HG03439 (cell line): Measurements from ENCODE around the gene PRDX6.
A peak's percentile ranks its signal among the peaks of the same experiment; 100 is the strongest.
"Not testable (repeated sequence)": the region's sequence is repeated elsewhere in the genome, so short reads cannot be mapped to it uniquely, and the experiment has no call there.

Source experiments
- ATAC-seq: cut with Tn5 transposase; IDR thresholded peaks from one replicate; pipeline ENCODE4 v1.9.1; 2021; ENCODE audit warnings: mild to moderate bottlenecking, moderate library complexity; ENCODE audit not compliant: unreplicated experiment

The PRDX6 gene

DNA sequence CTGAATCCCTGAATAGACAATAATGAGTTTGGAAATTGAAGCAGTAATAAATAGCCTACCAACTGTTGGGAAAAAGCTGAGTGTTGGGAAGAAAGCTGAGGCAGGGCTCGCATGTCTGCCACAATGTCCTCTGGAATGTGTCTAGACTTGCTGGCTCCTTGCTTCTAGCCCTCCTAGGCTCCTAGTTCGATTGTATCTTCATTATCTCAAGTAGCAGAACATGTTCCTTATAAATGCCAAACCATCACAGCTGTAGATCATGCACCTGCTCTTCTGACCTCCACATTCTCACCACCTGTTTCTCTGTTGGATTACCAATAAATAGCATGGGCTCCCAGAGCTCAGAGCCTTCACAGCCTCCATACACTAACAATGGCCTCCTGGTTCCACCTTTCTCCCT is 12.9 kb upstream of the PRDX6 start:
- not testable (repeated sequence) for ATAC-seq

DNA sequence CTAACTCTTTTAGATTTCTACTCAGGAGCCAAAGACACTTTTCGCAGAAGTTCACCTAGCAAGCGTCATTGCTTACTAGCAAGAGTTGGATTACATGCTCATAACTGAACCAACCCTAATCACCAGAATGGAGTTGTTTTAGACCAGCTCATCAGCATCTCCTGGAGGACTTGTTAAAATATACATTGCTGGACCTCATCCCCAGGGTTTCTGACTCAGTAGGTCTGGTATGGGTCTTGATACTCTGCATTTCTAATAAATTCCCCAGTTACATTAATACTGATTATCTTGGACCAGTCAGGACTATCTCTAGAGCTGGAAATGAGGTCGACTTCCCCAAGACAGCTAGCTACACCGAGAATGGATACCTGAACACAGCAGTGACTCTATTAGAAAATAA is 9.7 kb upstream of the PRDX6 start:
- ATAC-seq: no peak

DNA sequence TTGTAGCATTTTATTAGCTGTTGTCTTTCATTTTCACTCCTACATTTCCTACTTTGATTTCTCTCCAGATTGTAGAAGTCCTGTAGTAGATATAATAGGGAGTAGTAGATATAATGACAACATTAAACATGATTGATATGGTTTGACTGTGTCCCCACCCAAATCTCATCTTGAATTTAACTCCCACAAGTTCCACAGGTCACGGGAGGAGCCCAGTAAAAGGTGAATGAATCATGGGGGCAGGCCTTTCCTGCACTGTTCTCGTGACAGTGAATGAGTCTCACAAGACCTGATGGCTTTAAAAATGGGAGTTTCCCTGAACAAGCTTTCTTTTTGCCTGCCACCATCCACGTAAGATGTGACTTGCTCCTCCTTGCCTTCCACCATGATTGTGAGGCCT is 7.5 kb upstream of the PRDX6 start:
- no peak for ATAC-seq

DNA sequence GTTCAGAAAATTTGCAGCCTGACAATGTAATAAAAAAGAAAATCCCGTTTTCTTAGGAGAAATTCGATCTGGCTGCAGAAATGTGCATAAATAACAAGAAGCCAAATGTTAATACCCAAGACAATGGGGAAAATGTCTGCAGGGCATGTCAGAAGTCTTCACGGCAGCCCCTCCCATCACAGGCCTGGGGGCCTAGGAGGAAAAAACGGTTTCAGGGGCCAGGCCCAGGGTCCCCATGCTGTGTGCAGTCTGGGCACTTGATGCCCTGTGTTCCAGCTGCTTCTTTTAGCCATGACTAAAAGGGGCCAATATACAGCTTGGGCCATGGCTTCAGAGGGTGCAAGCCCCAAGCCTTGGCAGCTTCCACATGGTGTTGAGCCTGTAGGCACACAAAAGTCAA is 6.5 kb upstream of the PRDX6 start:
- ATAC-seq: no peak

DNA sequence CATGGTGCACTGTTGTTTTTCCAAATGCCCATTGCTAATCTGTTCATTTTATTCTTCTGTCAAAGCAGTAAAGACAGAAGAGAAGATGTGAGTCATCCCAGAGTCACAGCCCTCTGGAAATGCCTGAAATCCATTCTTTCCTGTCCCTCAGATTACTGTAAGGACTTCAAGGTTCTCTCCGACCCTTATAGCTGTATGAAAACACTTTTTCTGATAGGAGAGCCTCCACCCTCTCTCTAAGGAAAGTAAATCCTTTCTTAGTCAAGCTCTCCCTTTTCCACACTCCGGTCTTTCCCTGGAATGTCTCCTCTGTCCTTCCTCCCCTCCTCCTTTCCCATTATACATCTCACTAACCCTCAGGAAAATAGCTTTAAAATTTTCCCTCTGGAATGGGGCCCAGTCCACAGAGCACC is 3.5 kb upstream of the PRDX6 start:
- no peak for ATAC-seq

DNA sequence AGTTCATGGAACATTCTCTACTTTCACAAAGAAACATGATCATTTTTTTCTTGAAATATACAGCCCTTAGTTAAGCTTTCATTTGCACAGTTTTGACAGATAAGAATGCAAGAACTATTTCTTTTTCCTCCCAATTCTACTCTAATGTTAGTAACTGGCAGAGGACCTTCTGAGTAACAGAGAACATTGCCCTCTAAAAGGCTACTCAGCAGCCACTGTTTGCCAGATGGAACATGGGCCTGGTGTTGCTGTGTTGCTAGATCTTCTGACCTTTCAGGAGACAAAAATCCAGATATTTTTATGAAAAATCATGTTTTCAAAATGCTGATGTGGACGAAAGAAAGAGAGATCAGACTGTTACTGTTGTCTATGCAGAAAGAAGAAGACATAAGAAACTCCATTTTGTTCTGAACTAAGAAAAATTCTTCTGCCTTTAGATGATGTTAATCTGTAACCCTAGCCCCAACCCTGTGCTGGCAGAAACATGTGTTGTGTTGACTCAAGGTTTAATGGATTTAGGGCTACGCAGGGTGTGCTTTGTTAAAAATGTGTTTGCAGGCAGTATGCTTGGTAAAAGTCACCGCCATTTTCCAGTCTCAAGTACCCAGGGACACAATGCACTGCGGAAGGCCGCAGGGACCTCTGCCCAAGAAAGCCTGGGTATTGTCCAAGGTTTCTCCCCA is 2.9 kb upstream of the PRDX6 start:
- no peak for ATAC-seq

DNA sequence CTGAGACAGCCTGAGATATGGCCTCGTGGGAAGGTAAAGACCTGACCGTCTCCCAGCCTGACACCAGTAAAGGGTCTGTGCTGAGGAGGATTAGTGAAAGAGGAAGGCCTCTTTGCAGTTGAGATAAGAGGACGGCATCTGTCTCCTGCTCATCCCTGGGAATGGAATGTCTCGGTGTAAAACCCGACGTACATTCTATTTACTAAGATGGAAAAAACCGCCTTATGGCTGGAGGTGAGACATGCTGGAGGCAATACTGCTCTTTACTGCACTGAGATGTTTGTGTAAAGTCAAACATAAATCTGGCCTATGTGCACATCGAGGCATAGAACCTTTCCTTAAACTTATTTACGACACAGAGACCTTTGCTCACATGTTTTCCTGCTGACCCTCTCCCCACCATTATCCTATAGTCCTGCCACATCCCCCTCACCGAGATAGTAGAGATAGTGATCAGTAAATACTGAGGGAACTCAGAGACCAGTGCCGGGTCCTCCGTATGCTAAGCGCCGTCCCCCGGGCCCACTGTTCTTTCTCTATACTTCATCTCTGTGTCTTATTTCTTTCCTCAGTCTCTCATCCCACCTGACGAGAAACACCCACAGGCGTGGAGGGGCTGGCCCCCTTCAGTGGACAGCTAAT is 2.2 kb upstream of the PRDX6 start:
- ATAC-seq: not testable (repeated sequence)

DNA sequence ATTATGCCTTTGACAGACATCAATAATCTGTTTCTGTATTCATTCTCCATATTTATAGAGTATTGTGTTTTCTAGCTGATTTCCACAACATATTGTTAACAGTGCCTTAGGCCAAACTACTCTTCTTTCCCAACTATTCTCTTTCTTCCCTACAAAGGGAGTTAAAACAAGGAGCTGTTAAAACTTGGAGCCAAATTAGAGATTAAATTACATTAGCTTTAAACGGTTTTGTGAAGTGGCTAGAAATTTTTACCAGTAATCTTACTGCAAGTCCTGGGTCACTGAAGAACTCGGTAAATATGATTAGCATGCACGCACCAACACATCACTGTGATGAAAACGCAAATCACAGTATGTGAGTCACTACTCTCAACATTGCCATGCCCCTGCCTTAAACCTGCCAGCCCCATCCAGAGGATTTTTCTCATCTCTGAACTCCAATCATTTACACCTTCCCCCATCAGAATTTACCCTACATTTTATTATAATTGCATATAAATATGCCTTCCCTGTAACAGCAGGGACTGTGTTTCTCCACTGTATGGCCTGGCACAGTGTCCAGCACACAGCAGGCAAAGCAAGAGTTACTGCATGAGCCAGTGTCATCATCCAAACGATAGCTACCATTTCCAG is 1.5 kb upstream of the PRDX6 start:
- no peak for ATAC-seq

DNA sequence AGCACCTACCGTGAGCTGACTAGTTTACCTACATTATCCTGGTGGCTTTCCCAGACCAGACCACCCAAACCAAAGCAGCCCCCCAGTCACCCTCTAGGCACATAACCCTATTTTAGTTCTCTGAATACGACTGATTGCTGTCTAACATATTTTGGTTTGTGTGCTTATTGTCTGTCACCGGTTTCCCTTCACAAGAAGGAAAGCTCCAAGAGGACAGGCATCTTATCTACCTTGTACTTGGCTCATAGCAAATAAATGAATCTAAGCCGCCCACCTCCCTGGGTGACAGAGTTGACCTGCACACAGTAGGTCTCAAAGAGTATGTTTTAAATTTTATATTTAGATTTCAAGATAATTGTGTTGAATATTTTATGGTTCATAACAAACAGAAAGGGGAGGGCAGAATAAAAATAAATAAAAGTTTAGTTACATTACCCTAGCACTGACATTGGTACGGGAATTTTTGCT is 904 bp upstream of the PRDX6 start:
- ATAC-seq: no peak

DNA sequence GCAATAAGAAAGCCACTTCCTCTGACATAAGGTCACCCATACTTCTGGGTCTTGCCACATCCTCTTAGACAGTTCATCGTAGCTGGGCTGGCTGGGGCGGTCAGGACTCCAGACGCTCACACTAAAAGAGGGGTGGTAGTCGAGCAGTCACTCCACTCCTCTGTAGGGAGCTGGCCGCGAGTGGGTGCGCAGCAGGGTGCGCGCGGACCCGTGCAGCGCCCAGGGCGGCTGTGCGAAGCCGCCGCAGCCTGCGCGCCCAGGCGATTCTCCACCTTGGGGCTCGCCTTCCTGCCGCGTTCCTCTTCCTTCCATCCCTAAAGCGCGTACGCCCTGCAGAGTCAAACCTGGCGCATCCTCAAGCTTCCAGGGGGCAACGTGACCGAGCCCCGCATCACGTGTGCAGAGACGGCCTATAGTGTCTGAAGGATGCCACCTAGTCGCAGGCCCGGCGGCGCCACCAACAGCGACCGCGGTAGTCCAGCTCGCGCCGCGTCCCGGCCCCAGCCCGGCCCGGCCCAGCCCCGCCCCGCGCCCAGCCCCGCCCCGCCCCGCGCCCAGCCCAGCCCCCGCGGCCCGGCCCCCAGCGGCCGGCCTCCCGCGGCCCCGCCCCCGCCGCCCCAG is 360 bp upstream of the PRDX6 start:
- peak; percentile 96 for ATAC-seq

DNA sequence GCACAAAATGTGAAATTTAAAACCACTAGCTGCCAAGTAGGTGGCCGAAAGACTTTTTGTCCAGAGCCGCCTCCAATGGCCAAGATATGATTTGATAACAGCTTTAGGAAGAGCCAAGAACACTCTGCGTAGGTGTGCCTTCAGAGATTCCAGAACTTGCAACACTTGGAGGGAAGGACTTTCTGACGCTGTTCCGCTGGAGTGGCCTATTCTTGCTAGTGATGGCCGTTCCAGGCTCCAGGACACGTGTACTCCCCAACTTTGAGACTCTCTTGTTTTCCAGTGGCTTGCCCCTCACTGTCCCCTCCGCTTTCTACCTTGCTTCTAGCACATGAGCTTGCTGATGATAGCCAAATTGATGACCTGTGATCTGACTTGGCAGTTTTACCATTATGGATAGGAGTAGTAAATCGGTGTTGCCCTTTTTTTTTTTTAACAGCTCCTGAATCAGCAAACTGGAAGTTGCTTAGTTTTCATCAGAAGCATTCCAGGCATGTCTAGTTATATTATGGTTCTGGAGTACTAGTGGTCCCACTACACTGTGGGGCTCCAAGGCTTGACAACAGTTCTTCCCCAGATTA is 1.0 kb downstream of the PRDX6 start:
- no peak for ATAC-seq

DNA sequence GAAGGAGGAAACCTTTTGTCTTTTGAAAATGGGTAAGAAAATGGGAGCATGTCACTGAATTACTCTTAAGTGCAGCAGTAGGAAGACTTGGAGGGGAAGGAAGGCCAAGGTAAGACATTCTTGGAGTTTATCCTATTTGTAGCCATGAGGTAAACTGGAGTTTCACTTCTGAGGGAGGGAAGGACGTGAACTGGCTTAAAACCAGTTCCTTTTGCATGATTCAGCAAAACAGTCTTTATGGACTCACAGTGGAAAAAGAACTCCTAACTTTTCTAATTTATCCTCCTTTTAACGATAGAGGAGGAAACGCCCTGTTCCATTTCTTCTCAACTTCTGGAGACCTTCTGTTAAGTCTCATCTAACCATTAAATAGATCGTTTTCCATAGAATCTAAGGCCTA is 2.5 kb downstream of the PRDX6 start:
- ATAC-seq: no peak

DNA sequence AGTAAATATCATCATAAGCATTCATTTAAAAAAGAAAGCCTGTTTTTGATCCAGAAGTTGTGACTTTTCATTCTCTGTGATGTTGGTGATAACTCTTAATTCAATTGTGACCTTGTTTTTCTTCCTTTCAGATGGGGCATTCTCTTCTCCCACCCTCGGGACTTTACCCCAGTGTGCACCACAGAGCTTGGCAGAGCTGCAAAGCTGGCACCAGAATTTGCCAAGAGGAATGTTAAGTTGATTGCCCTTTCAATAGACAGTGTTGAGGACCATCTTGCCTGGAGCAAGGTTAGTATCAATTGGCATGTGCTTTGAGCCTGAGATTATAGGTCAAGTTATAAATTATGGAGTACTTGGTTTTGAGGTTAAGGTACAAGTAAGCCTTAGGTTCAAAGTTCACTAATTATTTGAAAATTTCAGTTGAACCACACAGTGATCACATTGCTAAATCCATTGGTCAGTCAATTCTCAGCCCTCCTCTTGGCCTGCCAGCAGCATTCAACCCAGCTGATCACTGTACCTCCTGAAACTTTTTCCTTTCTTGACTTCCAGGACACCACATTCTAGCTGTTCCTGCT is 4.1 kb downstream of the PRDX6 start:
- ATAC-seq: no peak

DNA sequence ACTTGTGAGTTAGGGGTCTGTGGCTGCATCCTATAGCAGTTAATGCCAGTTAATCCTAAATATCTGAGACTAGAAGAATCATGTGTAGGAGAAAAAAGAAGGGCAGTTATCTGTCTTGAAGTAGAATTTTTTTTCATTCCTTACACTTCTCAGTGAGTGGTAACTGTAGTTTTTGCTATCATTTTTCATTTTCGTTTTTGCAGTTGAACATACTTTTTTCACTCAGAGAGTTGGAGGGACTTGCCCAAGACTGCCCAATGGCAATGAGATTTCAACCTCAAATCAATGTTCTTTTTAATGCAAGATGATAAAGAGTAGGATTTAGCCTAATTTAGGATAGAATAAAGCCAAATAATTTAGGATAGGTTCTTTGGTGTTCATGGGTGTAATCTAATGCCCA is 5.5 kb downstream of the PRDX6 start:
- ATAC-seq: no peak

DNA sequence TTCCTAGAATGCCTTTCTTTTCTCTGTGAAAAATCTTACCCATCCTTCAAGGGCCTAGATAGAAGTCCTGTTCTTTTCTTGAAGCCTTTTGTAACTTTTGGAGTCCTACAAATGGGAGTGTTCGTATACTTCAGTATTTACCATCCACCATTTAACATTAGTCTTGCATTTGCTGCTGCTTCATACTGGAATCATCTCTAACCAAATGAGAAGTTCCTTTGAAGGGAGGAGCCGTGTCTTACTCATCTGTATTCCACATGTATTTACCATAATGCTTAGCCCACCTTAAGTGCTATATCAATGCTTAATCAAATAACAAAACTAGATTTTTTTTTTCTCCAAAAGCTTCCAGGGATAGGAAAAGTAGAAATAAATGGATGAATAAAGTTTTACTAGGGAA is 7.1 kb downstream of the PRDX6 start:
- ATAC-seq: no peak

DNA sequence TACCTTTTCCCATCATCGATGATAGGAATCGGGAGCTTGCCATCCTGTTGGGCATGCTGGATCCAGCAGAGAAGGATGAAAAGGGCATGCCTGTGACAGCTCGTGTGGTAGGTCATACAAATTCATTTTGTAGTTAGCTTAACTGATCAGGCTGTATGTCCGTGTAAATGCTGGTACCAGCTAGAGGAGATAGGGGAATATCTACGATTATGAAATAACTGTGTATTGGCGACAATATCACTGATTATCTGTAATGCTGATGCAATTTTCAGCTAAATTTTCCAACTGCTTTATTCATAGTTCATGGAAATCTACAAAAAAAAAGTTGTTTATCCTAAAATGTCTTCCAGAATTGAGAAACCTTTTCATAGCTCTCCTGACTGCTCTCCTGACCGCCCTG is 8.3 kb downstream of the PRDX6 start:
- no peak for ATAC-seq

DNA sequence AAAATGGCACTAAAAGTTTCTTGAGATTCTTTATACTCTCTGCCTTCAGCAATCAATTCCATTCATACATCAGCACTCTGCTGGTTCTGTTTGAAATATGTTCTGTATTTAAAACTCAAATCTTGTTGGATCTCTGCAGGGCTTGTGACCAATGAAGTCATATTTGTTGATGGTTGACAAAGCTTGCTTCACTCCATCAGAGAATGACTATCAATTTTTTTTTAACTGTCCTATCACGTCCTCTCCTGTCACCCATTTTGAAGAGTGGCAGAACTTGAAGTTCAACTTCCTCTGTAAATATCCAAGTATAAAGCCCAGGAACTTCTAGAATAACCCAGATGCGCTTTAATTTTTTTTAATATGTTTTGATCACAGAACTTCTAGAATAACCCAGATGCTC is 10.9 kb downstream of the PRDX6 start:
- no peak for ATAC-seq

DNA sequence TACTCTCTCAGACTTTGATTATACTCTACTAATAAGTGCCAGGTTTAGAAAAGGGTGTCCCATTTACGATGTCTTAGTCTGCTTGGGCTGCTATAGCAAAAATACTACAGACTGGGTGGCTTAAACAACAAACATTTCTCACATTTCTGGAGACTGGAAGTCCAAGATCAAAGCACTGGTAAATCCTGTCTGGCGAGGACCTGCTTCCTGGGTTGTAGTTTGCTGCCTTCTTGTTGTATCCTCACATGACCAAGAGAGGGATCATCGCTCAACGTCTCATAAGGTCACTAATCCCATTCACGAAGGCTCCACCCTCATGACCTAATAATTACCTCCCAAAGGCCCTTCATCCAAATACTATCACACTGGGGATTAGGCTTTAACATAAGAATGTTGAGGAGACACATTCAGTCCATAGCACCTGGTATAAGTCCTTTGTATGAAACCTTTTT is 12.0 kb downstream of the PRDX6 start:
- no peak for ATAC-seq

DNA sequence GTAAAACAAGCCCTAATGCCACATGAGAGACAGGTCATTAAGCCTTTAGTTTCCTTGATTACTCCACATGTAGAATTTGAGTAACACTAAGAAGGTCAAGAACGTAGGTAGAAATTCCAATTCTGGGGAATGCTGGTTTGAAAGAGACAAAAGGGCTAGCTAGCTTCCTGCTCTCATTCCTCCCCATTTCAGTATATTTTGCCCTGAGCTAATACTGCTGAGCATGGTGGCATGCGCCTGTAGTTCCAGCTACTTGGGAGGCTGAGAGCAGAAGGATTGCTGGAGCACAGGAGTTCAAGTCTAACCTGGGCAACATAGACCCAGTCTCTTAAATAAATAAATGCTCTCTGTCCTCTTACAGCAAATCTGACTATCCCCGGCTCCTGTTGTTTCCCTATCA is 12.8 kb downstream of the PRDX6 start:
- no peak for ATAC-seq

DNA sequence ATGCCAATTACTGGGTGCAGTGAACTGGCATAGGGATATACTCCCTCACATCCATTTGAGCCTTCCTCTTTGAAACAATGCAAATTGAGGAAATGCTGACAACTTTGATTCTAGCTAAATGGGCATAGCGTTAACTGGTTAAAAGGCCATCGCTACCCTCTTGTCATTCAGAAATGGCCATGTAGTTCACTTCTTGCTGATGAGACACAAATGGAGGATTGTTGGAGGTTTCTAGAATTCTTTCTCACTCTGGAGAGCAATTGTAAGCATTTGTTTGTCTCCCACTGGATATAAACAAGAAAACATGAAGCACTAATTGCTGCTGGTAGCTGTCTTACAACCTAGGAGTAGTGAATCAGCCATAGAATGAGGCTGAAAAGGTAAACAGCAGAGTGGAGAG is 14.4 kb downstream of the PRDX6 start:
- no peak for ATAC-seq

DNA sequence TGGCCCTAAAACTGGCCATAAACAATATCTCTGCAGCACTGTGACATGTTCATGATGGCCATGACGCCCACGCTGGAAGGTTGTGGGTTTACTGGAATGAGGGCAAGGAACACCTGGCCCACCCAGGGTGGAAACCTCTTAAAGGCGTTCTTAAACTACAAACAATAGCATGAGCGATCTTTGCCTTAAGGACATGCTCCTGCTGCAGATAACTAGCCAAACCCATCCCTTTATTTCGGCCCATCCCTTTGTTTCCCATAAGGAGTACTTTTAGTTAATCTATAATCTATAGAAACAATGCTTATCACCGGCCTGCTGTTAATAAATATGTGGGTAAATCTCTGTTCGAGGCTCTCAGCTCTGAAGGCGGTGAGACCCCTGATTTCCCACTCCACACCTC is 16.0 kb downstream of the PRDX6 start:
- not testable (repeated sequence) for ATAC-seq
